ENCODE measurements around the gene RAB32. TPM values are rescaled to one million over a fixed set of nuclear protein-coding genes. Genes with fewer than 3 reads are reported as not detected.

The RAB32 gene
- total and polyA plus RNA-seq, 2 donors (not counting 1 experiment from before 2014, with no cell fraction given) = 116 to 131 TPM

- DNase-seq (ENCODE audit: low read depth in 2 of 2) = no peak
- no peak overlapping the region for H3K4me2 ChIP-seq (ENCODE audit: extremely low read depth, insufficient read depth, low read length)
- H3K4me3 ChIP-seq (replicated peaks in 1 of 4; ENCODE audit: control extremely low read depth in 1 of 4, insufficient read depth in 1 of 4, low read depth in 3 of 4, low read length in 4 of 4) = no peak overlapping the region
- H3K36me3 ChIP-seq (ENCODE audit: control insufficient read depth, insufficient read depth, low read length) = no peaks in the 10 kb centered on the region
- no peaks in the 10 kb centered on the region for H3K27me3 ChIP-seq (ENCODE audit: control insufficient read depth, insufficient read depth, low read length)
- no peak overlapping the region for H3K27ac ChIP-seq (ENCODE audit: insufficient read depth, low read length)
- H3K79me2 ChIP-seq (ENCODE audit: control insufficient read depth, insufficient read depth, low read length) = no peaks in the 10 kb centered on the region
- H3K4me1 ChIP-seq (ENCODE audit: control insufficient read depth, extremely low read depth, insufficient read depth, low read length) = no peaks in the 10 kb centered on the region
- no peak for TF ChIP-seq EZH2 (IDR thresholded peaks at IDR 0.05; ENCODE audit: low read length, missing control alignments)
- TF ChIP-seq, protein P1, sequence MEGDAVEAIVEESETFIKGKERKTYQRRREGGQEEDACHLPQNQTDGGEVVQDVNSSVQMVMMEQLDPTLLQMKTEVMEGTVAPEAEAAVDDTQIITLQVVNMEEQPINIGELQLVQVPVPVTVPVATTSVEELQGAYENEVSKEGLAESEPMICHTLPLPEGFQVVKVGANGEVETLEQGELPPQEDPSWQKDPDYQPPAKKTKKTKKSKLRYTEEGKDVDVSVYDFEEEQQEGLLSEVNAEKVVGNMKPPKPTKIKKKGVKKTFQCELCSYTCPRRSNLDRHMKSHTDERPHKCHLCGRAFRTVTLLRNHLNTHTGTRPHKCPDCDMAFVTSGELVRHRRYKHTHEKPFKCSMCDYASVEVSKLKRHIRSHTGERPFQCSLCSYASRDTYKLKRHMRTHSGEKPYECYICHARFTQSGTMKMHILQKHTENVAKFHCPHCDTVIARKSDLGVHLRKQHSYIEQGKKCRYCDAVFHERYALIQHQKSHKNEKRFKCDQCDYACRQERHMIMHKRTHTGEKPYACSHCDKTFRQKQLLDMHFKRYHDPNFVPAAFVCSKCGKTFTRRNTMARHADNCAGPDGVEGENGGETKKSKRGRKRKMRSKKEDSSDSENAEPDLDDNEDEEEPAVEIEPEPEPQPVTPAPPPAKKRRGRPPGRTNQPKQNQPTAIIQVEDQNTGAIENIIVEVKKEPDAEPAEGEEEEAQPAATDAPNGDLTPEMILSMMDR (conservative IDR thresholded peaks at IDR 0.05 in 1 of 2, IDR thresholded peaks at IDR 0.05 in 1 of 2; ENCODE audit: low read depth in 1 of 2, low read length in 2 of 2) = no peak
- H3K9me3 ChIP-seq (ENCODE audit: control insufficient read depth, insufficient read depth, low read depth, low read length) = no peaks in the 10 kb centered on the region
- no peak overlapping the region for H3K9ac ChIP-seq (ENCODE audit: insufficient read depth, low read length)
- no peaks in the 10 kb centered on the region for H4K20me1 ChIP-seq (ENCODE audit: control insufficient read depth, extremely low read depth, insufficient read depth, low read length)
- H2AFZ ChIP-seq (ENCODE audit: low read length) = no peak overlapping the region
Measured at GRCh38 chr6:146594495-146594894, 50.9 kb downstream of the RAB32 start.

- TF ChIP-seq EZH2 (IDR thresholded peaks at IDR 0.05; ENCODE audit: low read length, missing control alignments) = no peak
- TF ChIP-seq, protein P1 (conservative IDR thresholded peaks at IDR 0.05 in 1 of 2, IDR thresholded peaks at IDR 0.05 in 1 of 2; ENCODE audit: low read depth in 1 of 2, low read length in 2 of 2) = no peak
- Histone ChIP-seq H3K27ac (ENCODE audit: insufficient read depth, low read length) (no peak overlapping the region), H2AFZ (ENCODE audit: low read length) (no peak overlapping the region), H3K9me3 (ENCODE audit: control insufficient read depth, insufficient read depth, low read depth, low read length) (no peaks in the 10 kb centered on the region), H3K4me3 (replicated peaks in 1 of 4; ENCODE audit: control extremely low read depth in 1 of 4, insufficient read depth in 1 of 4, low read depth in 3 of 4, low read length in 4 of 4) (no peak overlapping the region), H3K27me3 (ENCODE audit: control insufficient read depth, insufficient read depth, low read length) (no peaks in the 10 kb centered on the region), H3K4me2 (ENCODE audit: extremely low read depth, insufficient read depth, low read length) (no peak overlapping the region), H3K36me3 (ENCODE audit: control insufficient read depth, insufficient read depth, low read length) (no peaks in the 10 kb centered on the region), H3K4me1 (ENCODE audit: control insufficient read depth, extremely low read depth, insufficient read depth, low read length) (no peaks in the 10 kb centered on the region), H3K9ac (ENCODE audit: insufficient read depth, low read length) (no peak overlapping the region), H3K79me2 (ENCODE audit: control insufficient read depth, insufficient read depth, low read length) (no peaks in the 10 kb centered on the region), H4K20me1 (ENCODE audit: control insufficient read depth, extremely low read depth, insufficient read depth, low read length) (no peaks in the 10 kb centered on the region)
- peak in 1 of 2 donors; percentile 21 for DNase-seq (ENCODE audit: low read depth in 2 of 2)
Measured at GRCh38 chr6:146595972-146596731, 52.5 kb downstream of the RAB32 start.

GRCh38 chr6:146598772-146599405, 55.3 kb downstream of the RAB32 start, which contains the start of gene ADGB:
ADGB (plus strand) TSS chr6:146598972; CDS start chr6:146599041, 69 bp downstream.
- H4K20me1 ChIP-seq (ENCODE audit: control insufficient read depth, extremely low read depth, insufficient read depth, low read length) = no peaks in the 10 kb centered on the region
- no peaks in the 10 kb centered on the region for H3K27me3 ChIP-seq (ENCODE audit: control insufficient read depth, insufficient read depth, low read length)
- DNase-seq (ENCODE audit: low read depth in 2 of 2) = peak; percentile 51 to 62
- TF ChIP-seq, protein P1 (conservative IDR thresholded peaks at IDR 0.05 in 1 of 2, IDR thresholded peaks at IDR 0.05 in 1 of 2; ENCODE audit: low read depth in 1 of 2, low read length in 2 of 2) = no peak
- no peak for TF ChIP-seq EZH2 (IDR thresholded peaks at IDR 0.05; ENCODE audit: low read length, missing control alignments)
- peak within 1 kb of the TSS; percentile 93 for H2AFZ ChIP-seq (ENCODE audit: low read length)
- no peaks in the 10 kb centered on the region for H3K9me3 ChIP-seq (ENCODE audit: control insufficient read depth, insufficient read depth, low read depth, low read length)
- H3K9ac ChIP-seq (ENCODE audit: insufficient read depth, low read length) = no peak within 1 kb of the TSS
- H3K27ac ChIP-seq (ENCODE audit: insufficient read depth, low read length) = no peak within 1 kb of the TSS
- peak within 1 kb of the TSS; percentile 47 to 58 (median 54) for H3K4me3 ChIP-seq (replicated peaks in 1 of 4; ENCODE audit: control extremely low read depth in 1 of 4, insufficient read depth in 1 of 4, low read depth in 3 of 4, low read length in 4 of 4)
- peak within 1 kb of the TSS; percentile 85 for H3K4me2 ChIP-seq (ENCODE audit: extremely low read depth, insufficient read depth, low read length)
- no peaks in the 10 kb centered on the region for H3K4me1 ChIP-seq (ENCODE audit: control insufficient read depth, extremely low read depth, insufficient read depth, low read length)
- H3K79me2 ChIP-seq (ENCODE audit: control insufficient read depth, insufficient read depth, low read length) = no peaks in the 10 kb centered on the region
- H3K36me3 ChIP-seq (ENCODE audit: control insufficient read depth, insufficient read depth, low read length) = no peaks in the 10 kb centered on the region

Measured in fibroblast of lung (primary cell).